Nephron (organoid): ENCODE data around the gene PRUNE2.

Experiments
- H3K27ac Mint-ChIP-seq, 3 experiments: 2 replicates each; pipeline ENCODE4 v1.8.0; 2020; ENCODE audit warnings: mixed read lengths in 3 of 3, mild to moderate bottlenecking in 2 of 3, moderate library complexity in 1 of 3
- H3K27me3 Mint-ChIP-seq: 2 replicates; pipeline ENCODE4 v1.8.0; 2021; ENCODE audit warnings: low read depth, mild to moderate bottlenecking, moderate library complexity, mixed read lengths
- H3K36me3 Mint-ChIP-seq: 2 replicates; pipeline ENCODE4 v1.8.0; 2020; ENCODE audit warnings: low read depth, mixed read lengths
- H3K4me1 Mint-ChIP-seq: 2 replicates; pipeline ENCODE4 v1.8.0; 2020; ENCODE audit warnings: mixed read lengths
- H3K4me3 Mint-ChIP-seq, 3 experiments: 2 replicates each; pipeline ENCODE4 v1.8.0; 2020; ENCODE audit warnings: mild to moderate bottlenecking in 3 of 3, mixed read lengths in 3 of 3, moderate library complexity in 2 of 3
- H3K9me3 Mint-ChIP-seq: 2 replicates; pipeline ENCODE4 v1.8.0; 2020; ENCODE audit warnings: mixed read lengths
- CTCF ChIP-seq, 3 experiments: fragments of 200-600 bp; sonication (generic); IDR thresholded peaks; one replicate each; pipeline ENCODE4 v1.5.0; 2021; ENCODE audit warnings: antibody characterized with exemption in 3 of 3; ENCODE audit not compliant: unreplicated experiment in 3 of 3

The PRUNE2 gene

DNA sequence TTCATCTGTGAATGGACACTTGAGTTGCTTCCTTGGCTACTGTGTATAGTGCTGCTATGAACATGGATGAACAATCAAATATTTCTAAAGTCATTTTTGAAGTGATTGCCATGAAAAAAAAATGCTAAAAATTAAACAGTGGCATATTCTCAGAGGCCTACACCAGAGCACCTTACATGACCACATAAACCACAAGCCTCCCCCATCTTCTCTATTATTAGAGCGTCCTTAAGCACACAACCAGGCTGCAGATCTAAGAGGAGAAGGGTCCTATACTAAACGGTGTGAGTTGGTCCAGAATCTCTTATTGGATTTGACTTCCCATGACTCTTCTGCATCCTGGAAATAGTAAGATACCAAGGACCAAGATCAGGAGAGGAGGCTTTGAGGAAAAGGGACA, 107.4 kb downstream of the PRUNE2 start:
- H3K36me3 Mint-ChIP-seq = no peaks in the 10 kb centered on the region
- H3K27me3 Mint-ChIP-seq = peaks cover 5% of the 10 kb centered on the region
- no peak overlapping the region for H3K4me3 Mint-ChIP-seq
- H3K27ac Mint-ChIP-seq = no peak overlapping the region
- no peaks in the 10 kb centered on the region for H3K9me3 Mint-ChIP-seq
- TF ChIP-seq CTCF (IDR thresholded peaks at IDR 0.05; ENCODE audit: unreplicated experiment in 3 of 3) = no peak
- no peaks in the 10 kb centered on the region for H3K4me1 Mint-ChIP-seq

GRCh38 chr9:76796296-76796695, 109.6 kb downstream of the PRUNE2 start:
- peaks cover 4% of the 10 kb centered on the region for H3K27me3 Mint-ChIP-seq
- no peak overlapping the region for H3K27ac Mint-ChIP-seq
- no peaks in the 10 kb centered on the region for H3K4me1 Mint-ChIP-seq
- no peak overlapping the region for H3K4me3 Mint-ChIP-seq
- no peak for TF ChIP-seq CTCF (IDR thresholded peaks at IDR 0.05; ENCODE audit: unreplicated experiment in 3 of 3)
- H3K36me3 Mint-ChIP-seq = no peaks in the 10 kb centered on the region
- H3K9me3 Mint-ChIP-seq = no peaks in the 10 kb centered on the region

DNA sequence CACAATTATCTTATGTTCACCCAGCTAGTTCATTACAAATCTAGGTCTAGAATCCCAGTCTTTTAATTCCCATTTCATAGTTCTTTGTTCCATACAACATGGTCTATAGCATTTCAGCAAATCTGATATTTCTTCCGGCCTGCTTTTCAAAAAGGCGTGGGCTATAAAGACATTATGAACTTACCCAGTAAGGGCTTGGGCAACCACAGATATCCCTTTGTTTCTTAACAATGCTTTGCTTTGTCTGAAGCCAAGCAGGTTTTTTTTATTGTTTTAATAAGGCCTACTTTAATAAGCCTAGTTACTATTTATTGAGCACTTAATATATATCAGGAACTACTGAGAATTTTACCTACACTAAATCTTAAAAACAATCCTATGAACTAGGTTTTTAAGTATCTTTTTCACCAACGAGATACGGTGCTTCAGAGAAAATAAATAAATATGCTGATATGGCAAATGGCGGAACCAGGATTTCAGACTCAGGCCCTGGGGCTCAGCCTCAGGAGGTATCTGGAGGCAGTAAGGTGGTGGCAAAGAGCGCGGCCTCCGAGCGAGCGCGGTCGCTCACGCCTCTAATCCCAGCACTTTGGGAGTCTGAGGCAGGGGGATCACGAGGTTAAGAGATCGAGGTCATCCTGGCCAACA, 112.0 kb downstream of the PRUNE2 start:
- no peaks in the 10 kb centered on the region for H3K36me3 Mint-ChIP-seq
- no peaks in the 10 kb centered on the region for H3K9me3 Mint-ChIP-seq
- TF ChIP-seq CTCF (IDR thresholded peaks at IDR 0.05; ENCODE audit: unreplicated experiment in 3 of 3) = no peak
- no peak overlapping the region for H3K27ac Mint-ChIP-seq
- H3K27me3 Mint-ChIP-seq = peaks cover 4% of the 10 kb centered on the region
- H3K4me1 Mint-ChIP-seq = no peaks in the 10 kb centered on the region
- no peak overlapping the region for H3K4me3 Mint-ChIP-seq

DNA sequence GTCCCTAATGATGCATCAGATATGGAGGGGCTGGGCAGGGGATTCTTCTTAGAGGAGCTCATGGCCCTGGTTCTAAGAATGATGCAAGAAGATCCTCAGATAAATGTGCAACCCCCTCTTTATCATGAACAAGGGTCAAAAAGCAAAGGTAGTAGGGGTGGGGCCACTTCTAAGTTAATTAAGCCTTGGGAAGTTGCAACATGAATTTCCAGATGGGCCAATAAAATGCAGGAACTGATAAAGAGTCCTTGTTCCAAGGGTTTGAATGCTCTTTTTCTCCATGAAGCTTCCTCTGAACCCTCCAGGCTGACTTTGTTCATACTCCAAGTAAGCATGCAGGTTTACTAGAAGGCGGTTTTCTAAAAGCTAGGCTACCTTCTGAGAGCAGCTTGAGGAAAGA, 116.1 kb downstream of the PRUNE2 start:
- Mint-ChIP-seq H3K4me1 (no peaks in the 10 kb centered on the region), H3K27ac (no peak overlapping the region), H3K36me3 (no peaks in the 10 kb centered on the region), H3K9me3 (no peaks in the 10 kb centered on the region), H3K4me3 (no peak overlapping the region), H3K27me3 (peaks cover 4% of the 10 kb centered on the region)
- no peak for TF ChIP-seq CTCF (IDR thresholded peaks at IDR 0.05; ENCODE audit: unreplicated experiment in 3 of 3)

GRCh38 chr9:76787677-76788076, 118.2 kb downstream of the PRUNE2 start:
- Mint-ChIP-seq H3K4me3 (no peak overlapping the region), H3K27me3 (peaks cover 8% of the 10 kb centered on the region), H3K36me3 (no peaks in the 10 kb centered on the region), H3K4me1 (no peaks in the 10 kb centered on the region), H3K9me3 (no peaks in the 10 kb centered on the region), H3K27ac (no peak overlapping the region)
- no peak for TF ChIP-seq CTCF (IDR thresholded peaks at IDR 0.05; ENCODE audit: unreplicated experiment in 3 of 3)

DNA sequence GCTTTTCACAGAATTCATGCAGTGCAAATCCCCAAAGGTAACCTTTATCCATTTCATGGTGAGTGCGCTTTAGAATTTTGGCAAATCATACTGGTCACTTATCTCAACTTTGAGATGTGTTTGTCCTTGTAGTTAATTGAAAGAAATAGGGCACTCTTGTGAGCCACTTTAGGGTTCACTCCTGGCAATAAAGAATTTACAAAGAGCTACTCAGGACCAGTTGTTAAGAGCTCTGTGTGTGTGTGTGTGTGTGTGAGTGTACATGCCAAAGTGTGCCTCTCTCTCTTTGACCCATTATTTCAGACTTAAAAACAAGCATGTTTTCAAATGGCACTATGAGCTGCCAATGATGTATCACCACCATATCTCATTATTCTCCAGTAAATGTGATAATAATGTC, 120.4 kb downstream of the PRUNE2 start:
- no peaks in the 10 kb centered on the region for H3K4me1 Mint-ChIP-seq
- no peaks in the 10 kb centered on the region for H3K36me3 Mint-ChIP-seq
- no peaks in the 10 kb centered on the region for H3K9me3 Mint-ChIP-seq

More for the DNA sequence above, 120.4 kb downstream of the PRUNE2 start:
- Mint-ChIP-seq H3K4me3 (no peak overlapping the region), H3K27me3 (peaks cover 11% of the 10 kb centered on the region), H3K27ac (peak overlapping the region in 1 of 3 experiments; percentile 23)
- no peak for TF ChIP-seq CTCF (IDR thresholded peaks at IDR 0.05; ENCODE audit: unreplicated experiment in 3 of 3)
